H1 (cell line): ENCODE results near the gene FAM50A. TPM values are rescaled to one million over a fixed set of nuclear protein-coding genes. Genes with fewer than 3 reads are reported as not detected.

Experiments
- CBX8 ChIP-seq: fragments of 300-800, 300-1000 bp; sonication (generic); IDR thresholded peaks from 2 replicates; pipeline ENCODE4 v1.7.1; 2016; ENCODE audit warnings: low read depth, low read length, borderline replicate concordance
- JUND ChIP-seq: IDR thresholded peaks from 2 replicates; pipeline ENCODE4 v1.6.1; 2011; ENCODE audit warnings: mild to moderate bottlenecking, improper control_type of control experiment, low read length
- KDM1A ChIP-seq: fragments of 200-600, 300-600 bp; sonication (generic); IDR thresholded peaks from 2 replicates; pipeline ENCODE4 v1.7.1; 2016; ENCODE audit warnings: mild to moderate bottlenecking, low read length, borderline replicate concordance
- RBBP5 ChIP-seq: IDR thresholded peaks from 2 replicates; pipeline ENCODE4 v1.7.1; 2012; ENCODE audit warnings: low read depth, mild to moderate bottlenecking, inconsistent platforms, low read length, moderate library complexity, borderline replicate concordance
- SRF ChIP-seq: IDR thresholded peaks from 2 replicates; pipeline ENCODE4 v1.6.1; 2011; ENCODE audit warnings: mild to moderate bottlenecking, low read depth, low read length, moderate library complexity
- polyA plus RNA-seq, 7 experiments: library from polyadenylated mRNA; depleted of rRNA in 3 of 7; stranded (reverse) in 5 of 7; unstranded in 2 of 7; fragments of >200 nt in 5 of 7; fragments of 200-250 nt in 2 of 7; gene quantifications; 1 replicate in 5 of 7; 2 replicates in 1 of 7; 4 replicates in 1 of 7; pipeline versions ENCODE4 v1.2.1 to v1.2.3, GENCODE V29; 2011 to 2013; ENCODE audit warnings: missing spikeins in 2 of 7, mixed read lengths in 2 of 7
- total RNA-seq: library from RNA; stranded (reverse); fragmentation: NEBNext Ultra II Directional; extraction: Animal tissue kit (Norgen Biotek cat#: 25700); gene quantifications from 2 replicates; pipeline ENCODE4 v1.2.1, GENCODE V29; 2021

Gene FAM50A
- total and polyA plus RNA-seq, 2 of the 8 experiments (the other 6 are each of a cell fraction or from before 2014, with no cell fraction given) = 30.7 to 48.7 TPM

- no peak for TF ChIP-seq CBX8
- no peak for TF ChIP-seq JUND
- TF ChIP-seq SRF = no peak
- no peak for TF ChIP-seq RBBP5
- no peak for TF ChIP-seq KDM1A
- TF ChIP-seq, all 59 proteins: peak for 0
These were observed 43.8 kb downstream of the FAM50A start (continued) for GRCh38 chrX:154487518-154488290.
